H1 (cell line): ENCODE results near the gene DHRS3. TPM values are rescaled to one million over a fixed set of nuclear protein-coding genes. Genes with fewer than 3 reads are reported as not detected.

Experiments used
- CBX8 ChIP-seq: fragments of 300-800, 300-1000 bp; sonication (generic); IDR thresholded peaks from 2 replicates; pipeline ENCODE4 v1.7.1; 2016; ENCODE audit warnings: low read depth, low read length, borderline replicate concordance
- FOSL1 ChIP-seq: IDR thresholded peaks from 2 replicates; pipeline ENCODE4 v1.6.1; 2011; ENCODE audit warnings: mild to moderate bottlenecking, low read depth, low read length, moderate library complexity; ENCODE audit not compliant: insufficient read depth
- RAD21 ChIP-seq, 2 experiments: IDR thresholded peaks in 1 of 2; conservative IDR thresholded peaks in 1 of 2; 2 replicates each; pipeline ENCODE4 v1.6.1; 2011; ENCODE audit warnings: low read depth in 2 of 2, low read length in 2 of 2, improper control_type of control experiment in 1 of 2, inconsistent platforms in 1 of 2, mild to moderate bottlenecking in 1 of 2, moderate library complexity in 1 of 2
- TAF7 ChIP-seq: optimal IDR thresholded peaks from 2 replicates; pipeline ENCODE3; 2011; ENCODE audit warnings: low read depth, mild to moderate bottlenecking, inconsistent platforms, low read length, moderate library complexity, borderline replicate concordance
- TBP ChIP-seq: IDR thresholded peaks from 2 replicates; pipeline ENCODE4 v1.6.1; 2011; ENCODE audit warnings: low read depth, low read length, improper control_type of control experiment
- polyA plus RNA-seq, 7 experiments: library from polyadenylated mRNA; depleted of rRNA in 3 of 7; stranded (reverse) in 5 of 7; unstranded in 2 of 7; fragments of >200 nt in 5 of 7; fragments of 200-250 nt in 2 of 7; gene quantifications; 1 replicate in 5 of 7; 2 replicates in 1 of 7; 4 replicates in 1 of 7; pipeline versions ENCODE4 v1.2.1 to v1.2.3, GENCODE V29; 2011 to 2013; ENCODE audit warnings: missing spikeins in 2 of 7, mixed read lengths in 2 of 7
- total RNA-seq: library from RNA; stranded (reverse); fragmentation: NEBNext Ultra II Directional; extraction: Animal tissue kit (Norgen Biotek cat#: 25700); gene quantifications from 2 replicates; pipeline ENCODE4 v1.2.1, GENCODE V29; 2021

DHRS3 gene
- total and polyA plus RNA-seq, 2 of the 8 experiments (the other 6 are each of a cell fraction or from before 2014, with no cell fraction given), result 32.5 to 36.4 TPM

- TF ChIP-seq FOSL1, result no peak
- no peak for TF ChIP-seq TAF7
- no peak for TF ChIP-seq RAD21 (IDR thresholded peaks at IDR 0.05 in 1 of 2, conservative IDR thresholded peaks at IDR 0.05 in 1 of 2; ENCODE audit: low read depth in 2 of 2, low read length in 2 of 2)
- no peak for TF ChIP-seq CBX8
- no peak for TF ChIP-seq TBP
These were observed 50.7 kb downstream of the DHRS3 start (continued) for GRCh38 chr1:12567288-12567819.
